NCI-H2029 (cell line): ENCODE measurements around the gene ANXA11.
"Not testable (repeated sequence)": the region's sequence is repeated elsewhere in the genome, so short reads cannot be mapped to it uniquely, and the experiment has no call there.

Experiments
- DNase-seq: peaks from one replicate; lab custom pipeline; 2025; lab: John Stamatoyannopoulos, UW

Gene ANXA11

DNA sequence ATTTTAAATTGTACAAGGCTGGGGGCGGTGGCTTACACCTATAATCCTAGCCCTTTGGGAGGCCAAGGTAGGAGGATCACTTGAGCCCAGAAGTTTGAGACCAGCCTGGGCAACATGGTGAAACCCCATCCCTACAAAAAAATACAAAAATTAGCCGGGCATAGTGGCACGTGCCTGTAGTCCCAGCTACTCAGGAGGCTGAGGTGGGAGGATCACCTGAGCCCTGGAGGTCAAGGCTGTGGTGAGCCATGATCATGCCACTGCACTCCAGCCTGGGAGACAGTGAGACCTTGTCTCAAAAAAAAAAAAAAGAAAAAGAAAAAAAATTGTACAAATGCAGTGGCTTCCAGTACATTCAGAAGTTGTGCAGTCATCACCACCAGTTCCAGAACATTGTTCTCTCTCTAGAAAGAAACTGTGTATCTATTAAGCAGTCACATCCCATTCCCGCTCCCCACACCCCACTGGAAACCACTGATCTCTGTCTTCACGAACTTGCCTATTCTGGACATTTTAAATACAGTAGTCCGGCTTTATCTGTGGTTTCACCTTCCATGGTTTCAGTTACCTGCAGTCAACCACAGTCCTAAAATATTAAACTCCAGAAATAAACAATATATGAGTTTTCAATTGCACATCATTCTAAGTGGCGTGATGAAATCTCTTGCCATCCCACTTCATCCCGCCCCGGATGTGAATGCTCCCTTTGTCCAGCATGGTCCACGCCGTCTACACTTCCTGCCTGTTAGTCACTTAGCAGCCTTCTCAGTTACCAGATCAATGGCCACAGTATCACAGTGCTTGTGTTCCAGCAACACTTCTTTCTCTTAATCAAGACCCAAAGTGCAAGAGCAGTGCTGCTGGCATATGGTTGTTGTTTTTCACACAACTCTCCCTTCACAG is 59.7 kb downstream of the ANXA11 start:
- DNase-seq, result not testable (repeated sequence)

DNA sequence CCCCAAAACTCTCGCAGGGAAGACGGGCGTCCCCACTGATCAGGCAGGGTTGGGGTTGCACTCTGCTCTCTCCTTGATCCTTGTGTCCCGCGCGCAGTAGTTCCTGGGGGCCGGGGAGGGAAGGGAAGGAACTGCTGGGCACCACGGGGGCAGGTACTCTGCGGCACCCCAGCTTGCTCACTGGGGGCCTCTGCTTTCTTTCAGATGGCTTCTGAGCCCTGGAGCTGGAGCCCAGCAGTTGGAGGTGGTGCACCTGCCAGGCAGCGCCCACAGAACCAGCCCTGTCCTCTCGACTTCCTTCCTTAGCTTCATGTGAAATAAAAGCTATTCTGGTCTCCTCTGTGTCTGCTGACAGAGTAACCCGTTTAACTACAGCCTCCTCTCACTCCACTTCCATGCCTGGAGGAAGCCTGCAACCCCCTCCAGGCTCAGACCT is 60.6 kb downstream of the ANXA11 start:
- no peak for DNase-seq

DNA sequence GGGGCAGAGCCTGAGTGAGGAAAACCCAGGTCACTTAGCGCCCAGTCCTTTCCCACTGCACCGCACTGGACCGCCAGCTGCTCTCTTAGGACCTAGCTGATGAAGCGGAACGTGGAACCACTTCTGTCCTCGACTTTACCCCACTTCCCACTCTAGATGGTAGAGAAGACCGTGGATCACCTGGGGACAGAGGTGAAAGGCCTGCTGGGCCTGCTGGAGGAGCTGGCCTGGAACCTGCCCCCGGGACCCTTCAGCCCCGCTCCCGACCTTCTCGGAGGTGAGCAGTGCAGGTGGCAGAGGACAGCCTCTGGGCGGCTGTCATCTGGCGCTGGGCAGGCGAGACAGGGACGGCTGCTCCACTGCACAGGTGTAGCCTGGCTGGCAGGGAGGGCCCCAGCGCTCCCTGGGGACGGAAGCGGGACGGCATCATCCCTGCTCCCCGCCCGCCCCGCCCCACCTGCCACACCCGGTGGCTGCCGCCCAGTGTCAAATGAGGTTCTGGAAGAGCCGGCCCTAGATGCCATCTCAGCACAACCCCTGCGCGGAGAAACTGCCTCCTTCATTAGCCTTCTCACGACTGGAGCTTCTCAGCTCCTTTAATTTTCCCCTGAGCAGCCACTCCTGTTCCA is 61.2 kb downstream of the ANXA11 start:
- peak; percentile 33 for DNase-seq

DNA sequence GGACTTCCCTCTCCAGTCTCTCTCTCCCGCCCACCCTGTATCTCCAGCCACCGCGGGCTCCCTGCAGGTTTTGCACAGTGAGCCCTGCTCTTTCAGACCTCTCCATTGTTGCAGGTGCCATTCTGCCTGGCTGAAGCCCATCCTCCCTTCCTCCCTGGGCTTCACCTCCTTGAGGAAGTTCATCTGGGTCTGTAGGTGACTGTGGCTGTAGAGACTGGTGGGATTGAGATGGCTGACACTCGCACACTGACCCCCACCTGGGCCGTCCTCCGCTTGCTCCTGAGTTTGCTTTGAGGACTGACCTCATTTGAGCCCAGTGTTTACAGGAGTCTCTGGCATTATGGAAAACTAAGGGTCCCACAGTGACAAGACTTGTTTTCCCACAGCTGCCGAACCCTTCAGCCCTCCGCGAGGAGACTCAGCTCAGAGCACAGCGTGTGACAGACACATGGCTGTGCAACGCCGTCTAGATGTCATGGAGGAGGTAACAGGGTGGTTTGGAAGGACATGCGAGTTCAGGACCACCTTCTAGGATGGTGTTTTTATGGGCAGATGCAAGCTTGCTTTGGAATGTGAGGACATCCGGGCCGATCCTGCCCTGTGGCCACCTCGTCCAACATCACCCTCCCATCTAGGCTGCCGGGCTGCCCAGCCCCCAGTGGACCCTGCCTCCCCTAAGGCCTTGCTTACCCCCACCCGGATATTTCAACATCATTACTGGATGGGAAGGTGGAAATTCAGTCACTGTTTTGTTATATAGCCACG is 63.5 kb downstream of the ANXA11 start:
- no peak for DNase-seq

DNA sequence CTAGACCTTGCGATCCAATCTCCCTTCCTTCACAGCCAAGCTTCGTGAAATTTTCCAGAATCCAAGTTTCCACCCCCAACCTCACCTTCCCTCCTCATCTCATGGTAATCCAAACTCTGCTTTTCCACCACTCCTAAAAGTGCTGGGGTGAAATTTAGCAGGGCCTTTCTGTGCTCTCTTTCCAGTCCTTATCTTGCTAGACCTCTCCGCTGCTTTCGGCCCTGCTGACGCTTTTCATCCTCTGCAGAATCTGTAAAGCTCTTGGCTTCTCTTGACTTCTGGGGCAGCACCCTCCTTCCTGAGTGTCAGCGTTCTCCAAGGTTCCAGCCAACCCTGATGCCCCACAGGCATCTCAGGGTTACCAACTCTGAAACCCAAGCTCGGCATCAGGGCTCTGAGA is 65.1 kb downstream of the ANXA11 start:
- no peak for DNase-seq

DNA sequence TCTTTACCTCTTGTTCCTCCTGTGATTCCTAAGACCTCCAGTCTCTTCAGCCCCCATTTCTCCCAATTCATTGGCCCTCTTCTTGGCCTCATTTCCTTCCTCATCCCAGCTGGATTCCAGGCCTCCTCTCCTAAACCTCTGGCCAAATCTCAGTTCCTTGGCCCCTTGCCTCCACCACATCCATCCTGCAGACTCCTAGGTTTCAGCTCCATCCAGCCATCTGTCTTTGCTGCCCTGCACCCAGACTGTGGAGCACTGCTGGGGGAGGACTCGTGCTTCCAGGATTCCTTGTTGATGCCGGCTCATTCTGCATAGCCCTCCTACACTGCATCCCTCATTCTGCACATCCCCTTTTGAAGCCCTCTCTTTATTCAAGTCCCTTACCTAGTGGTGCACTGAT is 66.1 kb downstream of the ANXA11 start:
- DNase-seq, result no peak

DNA sequence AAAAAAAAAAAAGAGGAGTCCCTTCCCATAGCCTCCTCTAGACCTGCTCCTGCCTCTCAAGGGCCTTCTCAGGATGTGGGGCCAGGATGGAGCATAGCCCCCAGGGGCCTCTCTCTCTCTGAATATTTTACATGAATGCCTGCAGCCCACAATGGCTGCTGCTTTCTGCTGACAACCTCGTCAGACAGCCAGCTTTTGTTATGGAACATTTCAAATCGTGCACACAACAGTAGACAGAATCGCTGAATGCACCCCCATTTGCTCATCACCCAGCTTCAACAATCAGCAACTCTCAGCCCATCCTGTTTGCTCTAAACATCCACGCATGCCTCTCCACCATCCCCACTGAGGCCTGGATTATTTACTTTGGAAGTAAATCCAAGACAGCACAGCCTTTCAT is 67.4 kb downstream of the ANXA11 start:
- no peak for DNase-seq

DNA sequence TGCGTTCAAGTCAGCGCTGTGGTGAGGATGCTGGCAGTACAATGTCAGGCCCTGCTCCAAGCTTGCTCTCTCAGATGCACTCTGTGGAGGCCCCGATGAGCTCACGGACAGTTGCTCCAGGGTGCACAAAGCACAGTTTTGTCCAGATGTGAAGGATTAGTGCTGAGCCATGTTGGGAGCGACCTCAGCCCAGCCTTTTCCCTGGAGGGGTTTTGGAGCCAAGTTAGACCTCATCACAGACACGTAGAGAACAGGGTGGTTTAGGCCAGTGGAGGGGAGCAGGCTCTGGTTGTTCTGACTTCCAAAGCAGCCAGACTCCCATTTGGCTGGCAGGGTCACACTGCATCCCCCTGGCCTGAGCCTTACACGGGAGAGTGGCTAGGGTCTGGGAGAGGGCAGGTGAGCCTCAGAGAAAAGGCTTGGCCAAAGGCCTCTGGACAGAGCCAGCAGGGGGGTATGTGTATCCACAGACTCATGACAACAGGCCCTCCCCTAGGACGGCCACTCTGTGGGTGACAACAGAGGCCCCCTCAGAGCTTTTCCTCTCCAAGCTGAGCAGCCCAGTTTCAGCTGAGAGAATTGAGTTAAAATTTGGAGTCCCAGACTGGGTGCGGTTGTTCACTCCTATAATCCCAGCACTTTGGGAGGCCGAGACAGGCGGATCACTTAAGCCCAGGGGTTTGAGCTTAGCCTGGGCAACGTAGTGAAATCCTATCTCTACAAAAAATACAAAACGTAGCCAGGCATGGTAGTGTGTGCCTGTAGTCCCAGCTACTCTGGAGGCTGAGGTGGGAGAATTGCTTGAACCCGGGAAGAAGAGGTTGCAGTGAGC is 68.1 kb downstream of the ANXA11 start:
- no peak for DNase-seq

DNA sequence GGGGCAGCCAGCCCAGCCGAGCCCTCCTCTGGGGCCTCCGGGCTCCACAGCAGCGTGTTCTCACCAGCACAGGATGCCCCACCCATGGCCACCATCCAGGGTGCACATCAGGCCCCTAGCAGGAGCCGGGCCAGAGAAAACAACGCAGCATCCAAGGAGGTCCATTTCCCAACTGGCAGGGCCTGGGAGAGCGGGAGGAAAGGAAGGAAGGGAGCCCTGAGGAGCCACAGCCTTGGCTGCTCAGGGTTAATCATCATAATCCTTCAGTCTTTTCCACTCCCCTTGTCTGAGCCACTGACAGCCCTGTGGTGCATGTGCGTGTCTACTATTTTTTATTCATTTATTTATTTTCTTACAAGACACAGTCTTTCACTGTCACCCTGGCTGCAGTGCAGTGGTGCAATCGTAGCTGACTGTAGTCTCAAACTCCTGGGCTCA is 69.2 kb downstream of the ANXA11 start:
- no peak for DNase-seq

DNA sequence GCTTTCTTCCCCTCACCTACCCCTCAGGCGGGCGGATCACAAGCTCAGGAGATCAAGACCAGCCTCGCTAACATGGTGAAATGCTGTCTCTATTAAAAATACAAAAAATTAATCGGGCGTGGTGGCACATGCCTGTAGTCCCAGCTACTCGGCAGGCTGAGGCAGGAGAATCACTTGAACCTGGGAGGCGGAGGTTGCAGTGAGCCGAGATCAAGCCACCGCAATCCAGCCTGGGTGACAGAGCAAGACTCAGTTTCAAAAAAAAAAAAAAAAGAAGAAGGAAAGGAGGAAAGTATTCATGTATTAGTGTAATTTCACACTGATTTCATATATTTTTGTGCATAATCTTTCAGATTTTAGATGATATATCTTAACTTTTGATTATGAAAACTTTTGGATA is 71.7 kb downstream of the ANXA11 start:
- not testable (repeated sequence) for DNase-seq

DNA sequence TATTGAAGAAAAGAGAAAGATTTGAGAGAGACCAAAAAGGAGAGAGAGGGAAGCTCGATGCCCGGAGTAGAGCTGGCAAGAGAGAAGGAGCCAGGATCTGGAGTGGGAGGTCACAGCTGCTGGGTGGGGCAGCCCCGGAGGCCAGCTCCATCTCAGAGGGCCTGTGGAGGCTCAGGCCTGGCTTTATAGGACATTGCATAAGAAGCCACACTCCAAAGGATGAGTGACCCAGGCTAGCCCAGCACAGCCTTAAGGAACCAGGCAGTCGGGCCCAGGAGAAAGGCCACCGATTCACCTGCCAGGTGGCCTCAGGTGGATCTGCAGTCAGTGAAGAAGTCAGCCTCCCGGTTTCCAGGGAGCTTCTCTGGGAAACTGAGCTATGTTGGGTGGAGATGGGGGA is 72.1 kb downstream of the ANXA11 start:
- DNase-seq, result no peak

DNA sequence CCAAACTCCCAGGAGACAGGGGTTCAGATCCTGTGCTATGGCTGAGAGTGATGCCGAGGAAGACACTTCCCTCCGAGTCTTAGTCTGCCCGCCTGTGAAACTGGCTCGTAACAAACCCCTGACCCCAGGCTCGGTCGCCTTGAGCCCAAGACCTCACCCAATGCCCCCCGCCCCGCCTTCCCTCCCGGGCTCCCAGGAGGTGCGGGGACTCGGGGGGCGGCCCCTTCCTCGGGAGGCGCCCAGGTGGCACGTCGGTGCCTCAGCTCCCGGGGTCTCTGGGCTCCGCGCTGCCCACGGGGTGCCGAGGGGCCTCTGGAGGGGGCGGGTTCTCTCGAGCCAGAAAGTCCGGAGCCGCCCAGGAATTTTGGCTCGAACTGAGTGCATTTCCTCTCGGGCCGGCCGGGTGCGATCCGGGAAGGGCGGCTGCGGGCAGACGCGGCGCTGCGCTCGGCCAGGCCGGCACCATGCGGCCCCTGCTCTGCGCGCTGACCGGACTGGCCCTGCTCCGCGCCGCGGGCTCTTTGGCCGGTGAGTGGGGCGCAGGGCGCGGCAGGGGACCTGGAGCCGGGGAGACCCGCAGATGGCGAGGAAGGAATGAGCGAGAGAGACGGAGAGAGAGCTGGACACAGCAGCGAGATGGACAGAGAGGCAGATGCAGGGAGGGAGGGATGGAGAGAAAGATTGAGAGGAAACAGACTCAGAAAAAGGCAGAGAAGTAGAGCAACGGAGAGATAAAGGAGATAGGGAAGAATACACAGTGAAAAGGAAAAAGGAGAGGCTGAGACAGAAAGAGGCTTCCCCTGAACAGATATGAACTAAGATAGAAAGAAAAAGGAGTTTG is 72.8 kb downstream of the ANXA11 start, which contains the start of gene PLAC9:
TSS of gene PLAC9 (plus strand) at position 432 of the 841 bp plus-strand sequence. CDS start at position 465, 33 bp downstream.
- DNase-seq, result no peak

DNA sequence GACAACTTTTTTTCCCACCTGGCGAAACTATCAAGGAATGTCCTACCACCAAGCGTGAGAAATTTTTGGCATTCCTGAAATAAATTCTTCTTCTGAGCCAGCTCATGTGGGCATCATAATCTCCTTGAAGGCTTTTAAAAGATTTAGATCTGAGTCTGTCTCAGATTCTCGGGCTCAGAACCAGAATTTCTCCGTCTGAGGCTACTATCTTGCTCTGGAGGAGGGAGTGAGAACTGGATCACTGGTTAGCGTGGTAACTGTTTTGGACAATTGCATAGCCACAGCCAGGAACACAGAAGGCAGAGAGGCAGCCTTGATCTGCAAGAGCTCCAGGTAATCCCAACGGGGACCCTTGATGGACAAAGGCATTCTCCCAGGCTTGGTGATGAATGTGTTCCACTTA is 73.8 kb downstream of the ANXA11 start:
- DNase-seq, result no peak

DNA sequence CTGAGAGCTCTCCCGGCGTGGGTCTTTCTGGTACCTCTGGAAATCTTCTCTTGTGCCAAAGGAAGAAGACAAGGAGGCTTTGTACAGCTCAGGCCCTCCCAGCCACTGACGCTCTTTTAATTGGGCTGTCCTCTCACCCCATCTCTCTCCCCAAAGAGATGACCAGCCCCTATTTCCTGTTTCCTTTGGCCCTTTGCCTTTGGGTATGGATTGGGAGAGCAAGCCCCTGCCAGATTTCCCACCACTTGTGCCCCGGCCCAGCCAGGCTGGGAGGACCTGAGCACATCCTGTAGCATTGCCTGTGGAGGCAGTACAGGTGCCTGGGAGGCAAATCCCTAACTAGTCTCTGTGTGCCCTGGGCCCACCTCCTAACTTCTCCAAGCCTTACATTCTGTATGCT is 78.5 kb downstream of the ANXA11 start:
- DNase-seq, result no peak

DNA sequence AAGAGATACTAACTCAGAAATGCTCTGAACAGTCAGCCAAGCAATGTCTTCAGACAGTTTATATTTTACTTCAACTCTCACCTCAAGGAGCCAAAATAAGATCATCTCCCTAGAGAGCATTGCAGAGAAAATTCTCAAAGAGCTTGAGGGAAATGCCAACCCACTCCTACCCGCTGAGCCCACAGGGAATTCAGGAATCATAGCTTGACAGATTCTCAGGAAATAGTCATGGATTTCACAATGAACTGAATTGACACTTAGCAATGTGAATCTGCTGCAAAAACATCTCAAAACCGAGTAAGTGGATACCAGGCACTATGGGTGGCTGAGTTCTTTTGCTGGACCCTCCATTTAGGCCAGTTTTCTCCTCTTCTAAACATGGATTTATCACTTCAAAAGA is 82.6 kb downstream of the ANXA11 start:
- no peak for DNase-seq

DNA sequence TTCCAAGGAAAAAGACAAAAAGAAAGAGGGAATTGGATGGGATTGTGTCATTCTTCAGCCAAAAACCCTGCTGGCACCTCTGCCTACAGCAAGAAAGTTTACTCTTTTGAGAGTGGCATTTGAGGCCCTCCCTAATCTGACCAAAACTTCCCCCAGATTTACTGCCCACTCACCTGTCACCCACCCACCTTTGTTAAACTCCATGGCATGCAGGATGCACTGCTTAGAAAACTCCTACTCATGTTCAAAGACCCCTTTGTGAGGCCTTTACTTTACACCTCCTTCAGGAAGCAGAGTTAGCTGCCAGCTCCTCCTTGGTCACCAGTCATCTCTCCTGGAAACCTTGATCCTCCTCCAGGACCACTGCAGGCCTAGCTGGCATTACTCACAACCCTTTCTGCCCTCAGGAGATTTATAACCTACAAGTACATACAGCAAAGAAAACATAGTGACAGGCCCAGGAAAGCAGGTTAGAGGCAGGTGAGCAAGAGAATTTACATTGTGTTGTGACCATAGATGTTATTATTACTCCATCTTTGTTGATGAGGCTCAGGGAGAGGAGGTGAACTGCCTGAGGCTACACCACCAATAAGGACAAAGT is 83.1 kb downstream of the ANXA11 start:
- no peak for DNase-seq

DNA sequence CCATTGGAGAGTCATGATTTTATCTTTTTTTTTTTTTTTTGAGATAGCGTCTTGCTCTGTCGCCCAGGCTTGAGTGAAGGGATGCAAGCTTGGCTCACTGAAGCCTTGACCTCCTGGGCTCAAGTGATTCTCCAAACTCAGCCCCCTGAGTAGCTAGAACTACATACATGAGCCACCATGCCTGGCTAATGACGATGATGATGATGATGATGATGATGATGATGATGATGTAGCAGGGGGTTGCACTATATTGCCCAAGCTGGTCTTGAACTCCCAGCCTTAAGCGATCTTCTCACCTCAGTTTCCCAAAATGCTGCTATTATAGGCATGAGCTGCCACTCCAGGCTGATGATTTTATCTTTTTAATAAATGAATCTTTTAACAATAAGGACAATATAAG is 86.7 kb downstream of the ANXA11 start:
- DNase-seq, result no peak

DNA sequence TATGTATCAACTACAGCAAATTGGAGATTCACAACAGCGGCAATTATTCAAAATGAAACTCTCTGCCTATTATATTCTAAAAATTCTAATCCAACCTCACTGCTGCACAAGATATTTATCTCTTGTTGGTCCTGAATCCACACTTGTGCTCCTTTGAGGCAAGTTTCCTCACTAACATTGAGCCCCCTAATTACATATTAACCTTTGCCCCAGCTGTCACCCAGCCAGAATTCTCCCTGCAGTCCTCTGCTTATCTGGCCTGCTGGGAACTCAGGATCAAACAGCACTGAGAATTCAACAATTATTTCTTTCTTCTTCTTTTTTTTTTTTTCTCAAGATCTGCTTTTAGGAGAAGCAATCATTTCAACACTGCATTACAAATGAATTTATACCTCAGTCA is 94.4 kb downstream of the ANXA11 start:
- DNase-seq, result no peak

DNA sequence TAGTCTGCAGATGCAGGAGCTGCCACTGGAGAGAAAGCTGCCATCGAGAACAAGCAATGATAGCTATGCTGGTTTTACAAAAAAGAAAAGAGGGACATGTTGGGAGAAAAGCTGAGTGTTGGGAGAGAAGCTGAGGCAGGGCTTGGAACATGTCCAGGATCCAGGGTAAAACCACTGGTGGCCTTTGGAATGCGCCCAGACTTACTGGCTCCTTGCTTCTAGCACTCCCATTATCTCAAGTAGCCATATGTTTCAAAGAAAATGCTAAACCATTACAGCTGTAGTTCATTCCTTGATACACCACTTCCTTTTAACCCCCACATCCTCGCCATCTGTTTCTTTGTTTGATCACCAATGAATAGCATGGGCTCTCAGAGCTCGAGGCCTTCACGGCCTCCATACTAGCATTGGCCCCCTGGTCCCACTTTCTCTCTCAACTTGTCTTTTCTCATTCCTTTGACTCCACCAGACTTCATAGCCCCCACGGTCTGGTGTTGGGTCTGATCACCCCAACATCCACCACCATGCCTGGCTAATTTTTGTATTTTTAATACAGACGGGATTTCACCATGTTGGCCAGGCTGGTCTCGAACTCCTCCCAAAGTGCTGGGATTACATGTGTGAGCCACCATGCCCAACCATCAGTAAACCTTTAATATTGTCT is 96.6 kb downstream of the ANXA11 start:
- DNase-seq, result no peak
